ENCODE data around the gene OR4D1.

OR4D1 gene

GRCh38 chr17:58156839-58157803 is 8.9 kb downstream of the OR4D1 start:
- peak; percentile 65 for DNase-seq

DNA sequence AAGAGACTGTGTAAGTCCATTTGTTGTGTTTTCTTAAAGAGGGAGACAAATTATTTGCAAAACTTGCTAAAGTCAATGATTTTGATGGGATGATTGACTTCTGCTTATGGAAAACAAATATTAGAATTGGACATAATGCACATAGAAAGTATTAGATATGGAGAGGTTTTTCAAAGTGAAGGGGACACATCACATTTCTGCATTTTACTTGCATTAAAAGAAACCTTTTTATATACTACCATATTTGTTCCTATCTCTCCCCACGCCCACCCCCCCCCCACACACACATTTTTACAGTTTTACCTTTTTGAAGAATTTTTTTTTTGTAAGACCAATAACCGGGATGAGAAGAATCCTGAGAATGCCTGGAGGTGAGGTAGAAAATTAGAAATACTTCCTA is 10.0 kb downstream of the OR4D1 start:
- no peak for DNase-seq

DNA sequence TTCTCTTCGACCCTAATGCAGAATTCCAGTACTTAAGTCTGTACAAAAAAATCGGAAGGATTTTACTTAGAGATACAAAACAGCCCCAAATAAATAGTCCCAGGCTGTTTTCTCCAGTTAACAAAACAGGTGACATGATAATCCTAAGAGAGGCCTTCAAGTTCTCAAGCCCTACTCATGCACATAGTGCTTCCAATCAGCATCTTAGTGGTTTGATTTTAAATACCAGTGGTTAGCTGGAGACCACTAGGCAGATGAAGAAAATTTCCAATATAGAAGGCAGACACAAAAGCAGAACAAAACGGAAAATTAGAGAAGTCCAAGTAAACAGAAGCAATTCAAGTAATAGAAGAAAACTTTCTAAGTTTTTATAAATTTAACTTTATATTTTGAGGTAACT is 13.4 kb downstream of the OR4D1 start:
- no peak for DNase-seq

DNA sequence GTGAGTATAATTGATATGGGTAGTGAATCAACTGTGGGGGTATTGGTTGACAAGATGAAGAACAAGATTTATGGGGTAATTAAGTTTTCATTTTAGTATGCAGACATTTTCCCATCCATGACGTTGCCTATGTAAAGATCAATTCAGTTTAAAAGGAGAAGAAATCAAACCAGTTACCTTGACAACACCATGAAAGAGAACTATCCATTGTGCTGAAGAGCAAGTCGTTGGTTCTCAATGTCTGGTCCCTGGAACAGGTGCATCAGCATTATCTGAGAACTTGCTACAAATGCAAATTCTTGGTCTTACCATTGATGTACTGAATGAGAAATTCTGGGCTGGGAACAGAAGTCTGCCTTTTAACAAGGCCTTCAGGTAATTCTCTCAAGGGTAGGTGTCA is 17.8 kb downstream of the OR4D1 start:
- no peak for DNase-seq

- no peak for DNase-seq
Measured at GRCh38 chr17:58166682-58167081, 18.5 kb downstream of the OR4D1 start, which contains the start of gene OR4D2. Gene OR4D2, plus strand, starts transcription at chr17:58166982. Its CDS starts 2,674 bp downstream, at chr17:58169656.

DNA sequence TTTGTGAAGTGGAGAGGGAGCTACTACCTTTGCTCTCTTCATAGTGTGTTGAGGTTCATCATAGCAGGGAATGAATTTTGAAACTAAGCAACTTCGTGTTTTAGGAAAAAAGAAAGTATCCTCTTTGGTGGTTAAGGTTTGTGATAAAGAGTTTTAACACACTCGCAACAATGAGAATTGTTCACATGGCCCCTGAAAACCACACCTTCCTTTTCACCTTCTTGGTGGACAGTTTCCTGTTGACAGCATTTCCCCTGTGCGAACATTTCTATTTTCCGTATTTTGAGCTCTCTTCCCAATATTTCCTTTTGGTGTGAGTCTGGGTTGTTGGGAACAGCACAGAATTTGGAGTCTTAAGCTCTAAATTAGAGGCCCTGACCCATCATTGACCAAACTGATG is 22.4 kb downstream of the OR4D1 start:
- no peak for DNase-seq

- peak; percentile 32 for DNase-seq
Measured at GRCh38 chr17:58172369-58173071, 24.3 kb downstream of the OR4D1 start.

GRCh38 chr17:58174871-58175270 is 26.7 kb downstream of the OR4D1 start:
- DNase-seq: no peak

DNA sequence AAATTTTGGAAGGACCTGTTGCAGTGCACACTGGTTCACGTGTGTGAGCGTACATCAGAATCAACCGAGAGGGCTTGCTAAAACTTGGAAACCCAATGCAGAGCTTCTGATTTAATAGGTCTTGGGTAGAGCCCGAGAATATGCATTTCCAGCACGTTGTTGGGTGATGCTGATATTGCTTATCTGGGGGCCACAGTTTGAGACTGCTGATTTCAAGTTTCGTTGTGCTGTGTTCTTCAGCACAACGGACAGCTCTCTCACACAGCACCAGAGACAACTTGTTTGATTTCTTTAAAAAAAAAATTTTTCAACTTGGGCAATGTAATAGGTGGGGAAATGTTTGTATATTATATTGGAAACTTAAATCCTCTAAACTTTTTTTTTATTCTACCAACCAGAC is 28.0 kb downstream of the OR4D1 start:
- DNase-seq: no peak

DNA sequence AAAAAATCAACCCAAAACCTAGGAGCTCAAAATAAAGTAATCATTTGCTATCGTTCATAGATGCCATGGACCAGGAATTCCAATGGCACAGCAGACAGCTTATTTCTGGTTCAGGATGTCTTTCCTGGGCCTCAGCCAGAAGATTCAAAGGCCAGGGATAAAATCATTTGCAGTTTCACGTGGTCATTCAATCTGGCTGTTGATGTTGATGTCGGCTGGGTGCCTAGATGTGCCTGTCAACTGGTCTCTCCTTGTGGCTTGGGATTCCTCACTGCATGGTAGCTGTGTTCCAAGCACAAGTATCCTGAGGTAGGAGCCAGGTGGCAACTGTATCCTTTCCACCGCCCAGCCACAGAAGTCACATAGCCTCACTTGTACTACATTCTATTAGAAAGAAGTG is 33.6 kb downstream of the OR4D1 start:
- no peak for DNase-seq

DNA sequence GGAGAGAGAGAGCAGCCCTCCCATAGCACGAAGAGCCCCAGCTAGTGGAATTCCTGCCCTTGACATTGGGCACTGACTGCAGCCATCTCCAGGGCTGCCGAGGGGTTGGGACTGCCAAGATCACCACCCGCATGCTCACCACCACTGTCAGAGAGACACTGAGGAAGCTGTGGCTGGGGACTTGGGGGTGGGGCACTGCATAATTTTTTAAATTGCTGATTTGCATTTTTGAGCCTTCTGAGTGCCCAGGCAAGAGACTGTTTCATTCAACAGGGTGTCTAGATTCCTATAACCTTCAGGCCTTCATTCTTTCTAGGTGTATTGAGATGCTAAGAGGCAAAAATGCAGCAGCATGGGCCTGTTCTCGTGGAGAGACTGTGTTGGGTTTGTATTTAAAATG is 35.3 kb downstream of the OR4D1 start:
- no peak for DNase-seq

GRCh38 chr17:58184308-58184985 is 36.3 kb downstream of the OR4D1 start:
- DNase-seq: no peak

GRCh38 chr17:58184986-58185761 is 37.0 kb downstream of the OR4D1 start:
- DNase-seq: no peak

DNA sequence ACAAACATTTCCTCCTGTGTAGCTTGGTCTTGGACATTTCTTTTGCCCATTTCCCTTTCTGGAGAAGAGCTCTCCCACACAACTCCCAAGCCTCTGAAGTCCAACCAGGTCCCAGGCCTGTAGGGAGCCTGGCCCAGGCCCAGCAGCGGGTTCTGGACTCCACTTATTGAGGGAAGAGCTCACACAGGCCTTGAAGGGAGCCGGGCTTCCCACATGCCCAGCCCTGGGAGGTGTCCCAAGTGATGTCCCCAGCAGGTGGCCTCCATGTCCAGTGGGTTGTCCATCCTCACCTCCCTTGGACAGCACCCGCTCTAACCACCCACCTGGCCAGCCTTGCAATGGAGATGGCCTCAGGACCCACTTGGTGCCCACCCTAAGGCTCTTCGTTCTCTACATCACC is 38.4 kb downstream of the OR4D1 start:
- no peak for DNase-seq

DNA sequence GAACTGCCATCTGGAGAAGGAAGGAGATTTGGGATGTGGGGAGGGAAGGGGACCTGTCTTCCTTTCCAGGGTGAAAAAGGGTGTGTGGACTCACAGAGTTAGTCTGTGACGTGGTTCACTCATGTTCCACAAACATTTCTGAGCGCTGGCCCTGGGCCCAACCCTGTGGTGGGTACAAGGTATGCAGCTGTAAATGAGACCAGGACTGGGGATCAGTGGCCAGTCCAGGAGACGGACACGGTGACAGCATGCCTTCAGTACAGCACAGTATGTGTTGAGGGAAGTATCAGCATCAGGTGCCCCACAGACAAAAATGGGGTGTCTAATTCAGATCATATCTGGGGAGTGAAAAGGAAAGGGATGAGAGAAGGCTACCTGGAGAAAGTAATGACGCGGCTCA is 38.9 kb downstream of the OR4D1 start:
- no peak for DNase-seq

DNA sequence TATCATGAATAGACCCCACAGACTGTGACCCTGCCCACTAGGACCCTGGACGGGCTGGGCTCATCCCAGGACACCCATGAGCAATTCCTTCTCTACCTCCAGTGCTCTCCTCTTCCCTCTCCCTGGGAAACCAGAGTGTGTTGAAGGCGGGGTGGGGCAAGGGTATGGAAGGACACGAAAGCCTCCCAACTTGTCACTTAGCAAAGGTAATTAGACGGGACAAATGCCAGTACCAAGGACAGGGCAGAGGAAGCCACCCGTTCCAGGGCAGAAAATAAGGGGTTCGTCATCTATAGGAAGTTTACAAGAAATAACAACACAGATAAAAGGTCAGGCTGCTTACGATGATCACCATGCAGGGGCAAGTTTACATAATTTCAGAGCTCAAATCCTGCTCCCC is 39.5 kb downstream of the OR4D1 start:
- DNase-seq: no peak

- DNase-seq: no peak
Measured at GRCh38 chr17:58189436-58190146, 41.4 kb downstream of the OR4D1 start.

DNA sequence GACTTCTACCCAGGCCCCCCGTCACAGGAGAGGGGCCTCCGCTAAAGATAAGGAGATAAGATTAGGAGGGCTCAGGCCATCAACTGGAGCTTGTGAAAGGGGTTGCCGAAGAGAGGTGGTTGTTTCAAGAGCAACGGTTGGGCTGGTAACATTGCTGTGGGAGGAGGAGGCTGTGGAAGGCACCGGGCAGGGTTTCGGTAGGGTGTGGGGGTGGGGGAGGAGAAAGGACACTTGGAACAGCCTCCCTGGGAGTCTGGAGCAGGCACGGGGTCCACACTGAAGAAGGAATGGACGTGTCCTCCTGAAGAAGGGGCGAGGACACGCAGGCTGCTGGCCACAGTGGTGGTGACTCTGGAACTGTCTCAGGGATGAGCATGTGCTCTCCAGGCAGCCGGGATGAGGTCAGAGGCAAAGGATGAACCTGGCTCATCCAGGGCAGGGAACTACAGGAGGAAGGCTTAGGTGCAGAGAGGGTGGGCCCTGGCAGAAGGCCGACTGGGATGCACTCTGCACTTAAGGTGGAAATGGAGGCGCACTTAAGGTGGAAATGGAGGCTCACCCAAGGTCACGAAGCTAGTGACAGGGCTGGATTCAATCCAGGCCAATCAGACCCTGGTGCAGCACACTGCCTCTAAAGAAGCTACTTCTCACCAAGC is 43.2 kb downstream of the OR4D1 start:
- DNase-seq: no peak

- no peak for DNase-seq
Measured at GRCh38 chr17:58192612-58193011, 44.4 kb downstream of the OR4D1 start, which contains the start of gene EPX. Gene EPX, plus strand, starts transcription at chr17:58192726. Its CDS starts 121 bp downstream, at chr17:58192847.

- DNase-seq: no peak
Measured at GRCh38 chr17:58193641-58194255, 45.6 kb downstream of the OR4D1 start.
